ENCODE measurements around the gene CES4A.
"Not testable (repeated sequence)": the region's sequence is repeated elsewhere in the genome, so short reads cannot be mapped to it uniquely, and the experiment has no call there.

Gene CES4A

DNA sequence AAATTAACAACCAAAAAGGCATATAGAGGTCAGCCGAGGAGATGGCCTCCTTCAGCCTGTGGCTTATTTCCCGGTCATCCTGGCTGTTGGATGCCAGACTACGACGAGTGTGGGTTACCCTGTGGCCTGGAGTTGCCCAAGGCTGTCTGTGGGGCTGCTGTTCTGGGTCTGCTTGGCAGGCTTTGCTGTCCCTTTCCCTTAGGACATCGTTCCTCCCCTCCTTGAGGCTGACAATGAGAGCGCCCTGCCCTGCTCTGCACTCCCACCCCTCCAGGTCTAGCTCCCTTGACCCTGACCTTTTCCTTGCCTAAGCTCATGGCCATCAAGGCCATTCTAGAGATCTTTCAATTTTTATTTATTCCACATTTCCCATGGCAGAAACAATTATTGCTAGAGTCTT, 38.7 kb downstream of the CES4A start:
- H3K36me3 Mint-ChIP-seq (ENCODE audit: low read depth): peaks cover 25% of the 10 kb centered on the region
- no peaks in the 10 kb centered on the region for H3K27me3 Mint-ChIP-seq
- no peak overlapping the region for H3K27ac Mint-ChIP-seq
- H3K9me3 Mint-ChIP-seq: no peaks in the 10 kb centered on the region
- no peak overlapping the region for H3K4me3 Mint-ChIP-seq
- intact Hi-C loops (cut with micrococcal nuclease): loop anchor here (5.0 kb wide), 1 partner anchor 80 kb away; the partner anchor contains the start of gene PHAF1
- peaks cover 27% of the 10 kb centered on the region for H3K4me1 Mint-ChIP-seq (ENCODE audit: low read depth)

DNA sequence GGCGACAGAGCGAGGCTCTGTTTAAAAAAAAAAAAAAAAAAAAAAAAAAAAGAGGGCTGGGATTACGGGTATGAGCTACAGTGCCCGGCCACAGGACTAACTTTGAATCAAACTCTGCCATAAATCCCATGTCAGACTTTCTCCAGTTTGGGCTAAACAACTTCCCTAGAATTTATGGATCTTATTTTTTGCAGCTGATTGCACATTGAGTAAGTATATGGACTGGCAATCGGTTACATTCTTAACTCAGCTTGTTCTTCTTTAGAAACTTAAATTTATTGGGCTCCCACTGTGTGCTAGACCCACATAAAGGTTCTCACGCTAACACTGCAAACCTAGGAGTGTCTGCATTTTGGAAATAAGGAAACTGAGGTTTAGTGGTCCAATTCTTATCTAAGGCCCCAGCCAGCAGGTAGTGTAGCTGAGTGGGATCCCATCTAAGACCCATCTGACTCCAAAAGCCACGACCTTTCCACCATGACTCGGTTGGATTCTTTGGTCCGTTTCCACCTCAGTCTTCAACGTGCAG, 39.8 kb downstream of the CES4A start:
- H3K27me3 Mint-ChIP-seq: no peaks in the 10 kb centered on the region
- H3K27ac Mint-ChIP-seq: peak overlapping the region; percentile 87
- H3K4me1 Mint-ChIP-seq (ENCODE audit: low read depth): peaks cover 34% of the 10 kb centered on the region
- peaks cover 37% of the 10 kb centered on the region for H3K36me3 Mint-ChIP-seq (ENCODE audit: low read depth)
- H3K4me3 Mint-ChIP-seq: peak overlapping the region; percentile 88
- intact Hi-C loops (cut with micrococcal nuclease): loop anchor here (5.0 kb wide), 1 partner anchor 79 kb away; the partner anchor contains the start of gene PHAF1
- H3K9me3 Mint-ChIP-seq: no peaks in the 10 kb centered on the region

- peak within 1 kb of the TSS; percentile 87 for H3K27ac Mint-ChIP-seq
- peak within 1 kb of the TSS; percentile 88 for H3K4me3 Mint-ChIP-seq
- intact Hi-C loops (cut with micrococcal nuclease): loop anchor here (5.0 kb wide), 1 partner anchor 79 kb away; the partner anchor contains the start of gene PHAF1
- H3K4me1 Mint-ChIP-seq (ENCODE audit: low read depth): peaks cover 39% of the 10 kb centered on the region
- no peaks in the 10 kb centered on the region for H3K9me3 Mint-ChIP-seq
- H3K27me3 Mint-ChIP-seq: no peaks in the 10 kb centered on the region
- peaks cover 42% of the 10 kb centered on the region for H3K36me3 Mint-ChIP-seq (ENCODE audit: low read depth)
Observed at GRCh38 chr16:67028696-67029253, 40.4 kb downstream of the CES4A start, which contains the start of gene CBFB. TSS of gene CBFB (plus strand) at chr16:67029149. CDS start at chr16:67029408, 259 bp downstream.

- peak overlapping the region; percentile 87 for H3K27ac Mint-ChIP-seq
- no peaks in the 10 kb centered on the region for H3K27me3 Mint-ChIP-seq
- no peaks in the 10 kb centered on the region for H3K9me3 Mint-ChIP-seq
- H3K4me3 Mint-ChIP-seq: peak overlapping the region; percentile 88
- peaks cover 49% of the 10 kb centered on the region for H3K36me3 Mint-ChIP-seq (ENCODE audit: low read depth)
- H3K4me1 Mint-ChIP-seq (ENCODE audit: low read depth): peaks cover 39% of the 10 kb centered on the region
- intact Hi-C loops (cut with micrococcal nuclease): loop anchor here (5.0 kb wide), 1 partner anchor 78 kb away; the partner anchor contains the start of gene PHAF1
Observed at GRCh38 chr16:67029254-67030096, 41.1 kb downstream of the CES4A start.

DNA sequence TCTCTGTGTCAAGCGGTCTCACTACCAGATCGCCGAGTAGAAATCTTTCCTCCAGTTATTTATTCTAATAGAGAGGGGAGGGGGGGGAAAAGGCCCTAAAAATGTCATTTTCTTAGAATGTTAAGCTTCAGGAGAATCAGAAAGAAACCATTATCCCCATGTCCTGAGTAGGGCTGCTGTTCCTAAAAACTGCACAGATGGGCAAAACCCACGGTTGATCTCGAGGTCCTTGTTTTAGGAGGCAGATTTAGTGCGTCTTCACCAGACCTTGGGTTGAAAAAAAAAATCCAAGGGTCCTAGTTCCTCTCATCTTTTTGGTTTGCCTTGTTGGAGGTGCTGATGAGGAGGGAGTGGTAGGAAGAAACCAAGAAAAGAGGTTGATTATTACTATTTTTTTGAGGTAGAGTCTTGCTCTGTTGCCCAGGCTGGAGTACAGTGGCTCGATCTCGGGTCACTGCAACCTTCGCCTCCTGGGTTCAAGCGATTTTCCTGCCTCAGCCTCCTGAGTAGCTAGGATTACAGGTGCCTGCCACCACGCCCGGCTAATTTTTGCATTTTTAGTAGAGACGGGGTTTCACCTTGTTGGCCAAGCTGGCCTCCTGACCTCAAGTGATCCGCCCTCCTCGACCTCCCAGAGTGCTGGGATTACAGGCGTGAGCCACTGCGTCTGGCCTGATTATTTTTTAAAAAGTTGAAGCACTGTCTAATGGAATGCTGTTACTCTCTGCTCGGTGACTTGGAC, 42.0 kb downstream of the CES4A start:
- no peaks in the 10 kb centered on the region for H3K27me3 Mint-ChIP-seq
- H3K4me1 Mint-ChIP-seq (ENCODE audit: low read depth): peaks cover 48% of the 10 kb centered on the region
- H3K9me3 Mint-ChIP-seq: no peaks in the 10 kb centered on the region
- intact Hi-C loops (cut with micrococcal nuclease): no loop called here
- peaks cover 57% of the 10 kb centered on the region for H3K36me3 Mint-ChIP-seq (ENCODE audit: low read depth)
- peak overlapping the region; percentile 88 for H3K4me3 Mint-ChIP-seq
- H3K27ac Mint-ChIP-seq: peak overlapping the region; percentile 87

GRCh38 chr16:67034487-67034886, 46.1 kb downstream of the CES4A start:
- Mint-ChIP-seq H3K27me3 (no peaks in the 10 kb centered on the region), H3K27ac (no peak overlapping the region), H3K4me1 (ENCODE audit: low read depth) (peaks cover 49% of the 10 kb centered on the region), H3K36me3 (ENCODE audit: low read depth) (peaks cover 57% of the 10 kb centered on the region), H3K4me3 (no peak overlapping the region), H3K9me3 (no peaks in the 10 kb centered on the region)
- intact Hi-C loops (cut with micrococcal nuclease): no loop called here

DNA sequence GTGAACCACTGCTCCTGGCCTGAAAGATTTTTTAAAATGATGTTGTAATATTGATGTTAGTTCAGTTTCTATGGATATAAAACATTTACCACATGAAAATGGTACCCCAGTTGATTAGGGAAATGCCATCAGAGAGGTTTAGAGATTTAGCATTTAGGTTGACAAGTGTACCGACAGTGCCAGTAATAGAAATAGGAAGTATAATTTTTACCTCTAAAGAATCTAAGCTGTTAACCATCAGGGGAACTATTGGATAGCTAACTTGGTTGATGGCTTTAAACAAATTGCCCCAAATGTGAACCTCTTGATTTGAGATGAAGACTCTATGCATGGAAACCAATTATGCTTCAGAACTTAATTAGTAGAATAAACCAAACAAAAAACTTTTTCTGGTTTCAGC, 47.0 kb downstream of the CES4A start:
- Mint-ChIP-seq H3K9me3 (no peaks in the 10 kb centered on the region), H3K27ac (no peak overlapping the region), H3K27me3 (no peaks in the 10 kb centered on the region), H3K4me1 (ENCODE audit: low read depth) (peaks cover 55% of the 10 kb centered on the region), H3K4me3 (no peak overlapping the region), H3K36me3 (ENCODE audit: low read depth) (peaks cover 50% of the 10 kb centered on the region)
- intact Hi-C loops (cut with micrococcal nuclease): no loop called here

- Mint-ChIP-seq H3K36me3 (ENCODE audit: low read depth) (peaks cover 50% of the 10 kb centered on the region), H3K4me3 (no peak overlapping the region), H3K27me3 (no peaks in the 10 kb centered on the region), H3K27ac (no peak overlapping the region), H3K4me1 (ENCODE audit: low read depth) (peaks cover 57% of the 10 kb centered on the region), H3K9me3 (no peaks in the 10 kb centered on the region)
- intact Hi-C loops (cut with micrococcal nuclease): no loop called here
Observed at GRCh38 chr16:67036323-67036741, 47.9 kb downstream of the CES4A start.

GRCh38 chr16:67039260-67040020, 51.1 kb downstream of the CES4A start:
- Mint-ChIP-seq H3K9me3 (no peaks in the 10 kb centered on the region), H3K27me3 (no peaks in the 10 kb centered on the region), H3K4me1 (ENCODE audit: low read depth) (peaks cover 31% of the 10 kb centered on the region), H3K27ac (no peak overlapping the region), H3K4me3 (no peak overlapping the region), H3K36me3 (ENCODE audit: low read depth) (peaks cover 35% of the 10 kb centered on the region)
- intact Hi-C loops (cut with micrococcal nuclease): no loop called here

- H3K9me3 Mint-ChIP-seq: no peaks in the 10 kb centered on the region
- H3K4me3 Mint-ChIP-seq: no peak overlapping the region
- peaks cover 28% of the 10 kb centered on the region for H3K36me3 Mint-ChIP-seq (ENCODE audit: low read depth)
- H3K4me1 Mint-ChIP-seq (ENCODE audit: low read depth): peaks cover 23% of the 10 kb centered on the region
- no peaks in the 10 kb centered on the region for H3K27me3 Mint-ChIP-seq
- intact Hi-C loops (cut with micrococcal nuclease): no loop called here
- H3K27ac Mint-ChIP-seq: no peak overlapping the region
Observed at GRCh38 chr16:67040166-67040565, 51.8 kb downstream of the CES4A start.

- no peak overlapping the region for H3K4me3 Mint-ChIP-seq
- intact Hi-C loops (cut with micrococcal nuclease): no loop called here
- no peaks in the 10 kb centered on the region for H3K27me3 Mint-ChIP-seq
- peaks cover 35% of the 10 kb centered on the region for H3K36me3 Mint-ChIP-seq (ENCODE audit: low read depth)
- H3K4me1 Mint-ChIP-seq (ENCODE audit: low read depth): peaks cover 20% of the 10 kb centered on the region
- no peaks in the 10 kb centered on the region for H3K9me3 Mint-ChIP-seq
- no peak overlapping the region for H3K27ac Mint-ChIP-seq
Observed at GRCh38 chr16:67040906-67041305, 52.5 kb downstream of the CES4A start.

DNA sequence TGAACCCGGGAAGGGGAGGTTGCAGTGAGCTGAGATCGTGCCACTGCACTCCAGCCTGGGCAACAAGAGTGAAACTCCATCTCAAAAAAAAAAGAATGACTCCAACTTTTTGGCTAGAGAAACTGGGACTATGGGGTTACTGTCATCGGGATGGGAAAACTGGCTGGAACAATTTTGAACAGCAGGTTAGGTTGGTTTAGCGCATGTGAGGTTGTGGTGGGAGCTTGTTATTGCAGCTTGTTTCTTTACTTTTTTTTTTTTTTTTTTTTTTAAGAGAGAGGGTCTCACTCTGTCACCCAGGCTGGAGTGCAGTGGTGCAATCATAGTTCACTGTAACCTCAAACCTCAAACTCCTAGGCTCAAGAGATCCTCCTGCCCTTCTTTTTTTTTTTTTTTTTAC, 53.1 kb downstream of the CES4A start:
- H3K9me3 Mint-ChIP-seq; intact Hi-C loops (cut with micrococcal nuclease); H3K27ac Mint-ChIP-seq; H3K4me3 Mint-ChIP-seq; H3K27me3 Mint-ChIP-seq: not testable (repeated sequence)
- Mint-ChIP-seq H3K4me1 (ENCODE audit: low read depth) (peaks cover 20% of the 10 kb centered on the region), H3K36me3 (ENCODE audit: low read depth) (peaks cover 41% of the 10 kb centered on the region)

GRCh38 chr16:67043420-67043819, 55.0 kb downstream of the CES4A start:
- Mint-ChIP-seq H3K9me3 (no peaks in the 10 kb centered on the region), H3K4me1 (ENCODE audit: low read depth) (peaks cover 20% of the 10 kb centered on the region), H3K4me3 (no peak overlapping the region), H3K27ac (no peak overlapping the region), H3K27me3 (no peaks in the 10 kb centered on the region), H3K36me3 (ENCODE audit: low read depth) (peaks cover 54% of the 10 kb centered on the region)
- intact Hi-C loops (cut with micrococcal nuclease): no loop called here

Measured in dendritic cell treated with granulocyte-macrophage colony-stimulating factor and Interleukin-4, amounts not matched to agents 40 ng/mL and 50 ng/mL, for 4 days (primary cell).